ENCODE data around the gene TNFRSF12A. TPM values are rescaled to one million over a fixed set of nuclear protein-coding genes. Genes with fewer than 3 reads are reported as not detected.

Gene TNFRSF12A
- total RNA-seq, 1 donor from 2014 or later: 2.0 TPM

DNA sequence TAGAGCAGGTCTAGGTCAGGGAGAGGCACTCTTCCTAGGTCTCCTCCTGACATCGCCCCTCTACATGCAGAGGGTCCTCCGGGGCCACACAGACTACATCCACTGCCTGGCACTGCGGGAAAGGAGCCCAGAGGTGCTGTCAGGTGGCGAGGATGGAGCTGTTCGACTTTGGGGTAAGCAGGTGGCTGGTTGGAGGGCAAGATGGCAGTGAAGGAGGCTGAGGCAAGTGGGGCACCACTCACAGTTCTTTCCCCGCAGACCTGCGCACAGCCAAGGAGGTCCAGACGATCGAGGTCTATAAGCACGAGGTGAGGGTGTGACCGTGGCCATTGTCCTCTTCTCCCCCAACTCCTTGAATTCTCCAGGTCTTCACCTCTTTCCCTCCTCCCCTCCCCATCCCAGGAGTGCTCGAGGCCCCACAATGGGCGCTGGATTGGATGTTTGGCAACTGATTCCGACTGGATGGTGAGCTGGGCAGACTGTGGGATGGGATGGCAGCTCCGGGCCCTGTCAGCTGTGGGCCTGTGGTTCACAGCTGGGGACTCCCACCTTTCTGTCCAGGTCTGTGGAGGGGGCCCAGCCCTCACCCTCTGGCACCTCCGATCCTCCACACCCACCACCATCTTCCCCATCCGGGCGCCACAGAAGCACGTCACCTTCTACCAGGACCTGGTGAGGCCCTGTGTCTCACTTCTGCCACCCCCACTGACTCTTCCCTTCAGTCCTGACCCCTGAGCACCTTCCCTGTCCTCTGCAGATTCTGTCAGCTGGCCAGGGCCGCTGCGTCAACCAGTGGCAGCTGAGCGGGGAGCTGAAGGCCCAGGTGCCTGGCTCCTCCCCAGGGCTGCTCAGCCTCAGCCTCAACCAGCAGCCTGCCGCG is 6.7 kb downstream of the TNFRSF12A start:
- DNase-seq: no peak

DNA sequence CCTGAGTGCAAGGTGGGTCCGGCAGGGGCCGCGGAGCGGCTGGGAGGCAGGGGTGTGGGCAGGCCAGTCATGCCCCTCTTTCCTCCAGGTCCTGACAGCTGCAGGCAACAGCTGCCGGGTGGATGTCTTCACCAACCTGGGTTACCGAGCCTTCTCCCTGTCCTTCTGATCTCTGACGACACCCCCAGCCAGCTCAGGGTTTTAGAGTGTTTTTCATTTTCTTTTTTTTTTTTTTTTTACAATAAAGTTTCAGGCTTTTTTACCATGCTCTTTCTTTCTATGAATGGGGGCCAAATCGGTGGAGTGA is 7.3 kb downstream of the TNFRSF12A start:
- no peak for DNase-seq

DNA sequence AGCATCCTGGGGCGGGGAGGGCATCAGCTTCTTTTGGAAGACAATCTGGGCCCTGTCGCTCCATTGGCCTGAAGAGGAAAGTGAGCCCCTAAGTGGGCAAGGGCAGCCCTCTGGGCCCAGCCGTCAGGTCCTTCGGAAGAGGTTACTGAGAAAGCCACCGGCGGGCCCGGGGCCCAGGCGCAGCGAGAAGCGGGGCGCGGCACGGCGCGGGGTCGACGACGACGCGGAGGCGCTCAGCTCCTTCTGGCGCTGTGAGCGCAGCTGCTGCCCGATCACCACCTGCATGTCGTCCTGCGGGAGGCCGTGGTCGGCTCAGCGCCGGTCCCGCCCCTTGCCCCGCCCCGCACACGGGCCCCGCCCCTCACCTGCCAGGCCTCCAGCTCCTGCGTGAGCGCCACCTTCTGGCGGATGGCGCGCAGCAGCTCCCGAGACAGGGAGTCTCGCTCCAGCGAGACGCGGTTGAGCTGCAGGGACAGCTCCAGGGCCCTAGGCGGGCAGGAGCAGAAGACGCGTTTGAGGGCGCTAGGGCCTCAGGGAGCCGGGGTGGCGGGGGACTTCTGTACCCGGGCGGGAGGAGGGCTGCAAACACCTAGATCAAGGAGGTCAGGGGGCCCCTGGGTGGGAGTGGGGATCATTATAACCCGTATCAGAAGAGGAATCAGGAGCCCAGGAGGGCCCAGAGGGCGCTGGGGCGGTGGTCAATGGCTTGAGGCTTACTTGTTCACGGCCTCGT is 8.0 kb downstream of the TNFRSF12A start:
- DNase-seq: peak; percentile 77

DNA sequence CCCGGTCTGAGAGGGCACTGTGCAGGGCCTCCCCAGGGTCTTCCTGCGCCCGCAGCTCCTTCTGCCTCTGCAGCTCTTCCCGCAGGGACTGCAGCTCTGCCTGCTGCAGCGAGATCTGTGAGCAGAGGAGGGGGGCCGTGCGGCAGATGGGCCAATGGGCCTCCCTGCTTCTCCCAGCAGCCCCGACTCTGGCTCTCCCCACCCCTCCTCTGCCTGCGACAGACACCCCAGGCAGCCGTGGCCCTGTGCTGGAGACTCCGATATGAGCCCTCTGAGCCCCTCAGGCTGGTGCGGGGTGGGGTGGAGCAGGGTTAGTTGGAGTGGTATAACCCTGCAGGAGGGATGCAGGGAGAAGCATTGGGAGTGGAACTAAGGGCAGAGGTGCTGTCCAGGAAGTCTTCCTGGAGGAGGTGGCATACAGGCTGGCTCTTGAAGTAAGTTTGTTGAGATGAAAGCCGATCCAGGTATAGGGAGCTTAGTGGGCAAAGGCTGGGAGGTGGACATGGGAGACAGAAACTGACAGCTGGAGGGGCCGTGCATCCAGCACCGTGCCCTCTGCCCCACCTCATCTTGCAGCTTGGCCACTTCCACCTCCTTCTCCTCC is 8.7 kb downstream of the TNFRSF12A start:
- DNase-seq: no peak

DNA sequence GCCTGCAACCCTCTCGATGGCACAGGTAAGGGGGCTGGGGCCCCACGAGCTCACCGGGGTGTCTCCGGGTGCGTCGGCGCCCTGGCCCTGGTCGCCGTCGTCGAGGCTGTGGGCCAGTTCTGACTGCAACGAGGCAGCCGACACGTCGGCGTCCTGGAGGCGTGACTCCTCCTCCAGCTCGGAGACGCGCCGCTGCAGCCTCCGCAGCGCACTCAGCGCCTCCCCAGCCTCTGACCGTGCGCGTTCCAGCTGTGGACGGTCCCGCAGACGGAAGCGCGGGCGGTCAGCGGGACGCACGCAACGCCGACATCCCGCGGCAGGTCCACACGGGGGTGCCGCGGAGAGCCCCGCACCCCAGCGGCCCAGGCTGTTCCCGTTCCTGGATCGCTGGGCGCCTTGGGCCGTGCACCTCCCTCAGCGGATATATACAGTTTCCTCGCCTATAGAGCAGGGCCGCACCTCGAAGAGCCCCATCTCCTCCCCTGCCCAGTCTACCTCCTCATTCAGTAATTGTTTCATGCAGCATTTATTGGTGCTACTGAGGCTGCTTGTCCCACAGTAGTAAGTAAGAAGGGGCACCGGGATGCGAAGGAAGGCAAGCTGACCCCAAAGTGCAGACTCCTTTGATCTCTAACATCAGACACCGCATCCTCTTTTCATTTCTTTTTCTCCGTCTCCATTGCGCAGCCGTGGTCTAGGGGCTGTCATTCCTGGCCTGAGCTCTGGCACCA is 9.5 kb downstream of the TNFRSF12A start:
- no peak for DNase-seq

DNA sequence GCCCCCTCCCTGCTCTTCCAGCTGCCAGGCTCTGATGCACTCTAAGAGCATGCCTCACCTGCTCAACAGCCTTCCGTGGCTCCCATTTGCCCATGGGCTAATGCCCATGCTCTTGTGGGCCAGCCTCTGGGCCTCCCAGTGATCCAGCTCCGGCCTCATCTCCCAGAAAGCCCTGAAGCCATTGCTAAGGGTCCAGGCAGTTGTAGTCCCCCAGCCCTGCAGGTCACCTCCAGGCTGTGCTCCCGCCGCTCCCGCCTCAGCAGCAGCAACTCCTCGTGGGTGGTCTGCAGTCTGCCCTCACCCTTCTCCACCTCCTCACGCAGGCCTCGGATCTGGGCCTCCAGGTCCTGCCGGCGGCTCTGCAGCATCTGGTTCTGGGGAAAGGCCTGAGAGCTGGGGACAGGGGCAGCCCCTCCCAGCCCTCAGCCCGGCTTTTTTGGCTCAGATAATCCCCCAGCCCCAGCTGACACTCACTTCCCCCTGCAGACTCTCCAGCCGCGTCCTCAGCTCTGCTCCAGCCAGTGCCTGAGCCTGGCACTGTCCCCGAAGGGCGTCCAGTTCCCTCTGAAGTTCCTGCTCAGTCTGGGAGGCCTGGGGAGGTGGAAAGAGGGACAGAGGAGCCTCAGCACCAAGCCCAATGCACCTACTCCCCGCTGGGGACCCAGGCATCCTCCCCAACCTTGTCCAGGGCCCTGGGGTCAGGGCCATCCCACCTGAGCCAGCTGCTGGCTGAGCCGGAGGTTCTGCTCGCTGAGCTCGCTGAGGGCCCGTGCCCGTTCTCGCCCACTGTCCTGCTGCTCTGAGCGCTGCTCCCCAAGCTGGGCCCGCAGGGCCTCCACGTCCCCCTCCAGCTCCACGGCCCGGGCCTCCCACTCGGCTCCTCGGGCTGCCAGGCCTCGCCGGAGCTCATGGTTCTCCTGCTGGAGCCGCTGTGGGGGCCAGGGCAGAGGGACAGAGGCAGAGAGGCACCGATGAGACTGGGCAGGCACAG is 10.3 kb downstream of the TNFRSF12A start:
- DNase-seq: no peak

DNA sequence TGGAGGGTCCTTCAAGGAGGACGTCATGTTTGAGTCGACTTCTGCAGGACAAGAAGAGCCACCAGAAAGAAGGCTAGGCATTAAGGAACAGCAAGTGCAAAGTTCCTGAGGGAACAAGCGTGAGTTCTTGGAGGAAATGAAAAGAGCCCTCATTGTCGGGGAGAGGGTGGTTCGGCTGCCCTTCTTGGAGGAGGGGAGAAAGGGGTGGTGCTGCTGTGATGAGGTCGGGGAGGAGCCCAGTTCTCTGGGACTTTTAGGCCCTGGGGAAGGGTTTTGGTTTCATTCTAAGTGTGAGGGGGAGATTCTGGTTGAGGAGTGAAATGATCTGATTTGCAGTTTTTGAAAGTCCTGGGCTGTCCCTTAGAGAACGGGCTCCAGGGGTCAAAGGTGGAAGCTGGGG is 12.5 kb downstream of the TNFRSF12A start:
- no peak for DNase-seq

DNA sequence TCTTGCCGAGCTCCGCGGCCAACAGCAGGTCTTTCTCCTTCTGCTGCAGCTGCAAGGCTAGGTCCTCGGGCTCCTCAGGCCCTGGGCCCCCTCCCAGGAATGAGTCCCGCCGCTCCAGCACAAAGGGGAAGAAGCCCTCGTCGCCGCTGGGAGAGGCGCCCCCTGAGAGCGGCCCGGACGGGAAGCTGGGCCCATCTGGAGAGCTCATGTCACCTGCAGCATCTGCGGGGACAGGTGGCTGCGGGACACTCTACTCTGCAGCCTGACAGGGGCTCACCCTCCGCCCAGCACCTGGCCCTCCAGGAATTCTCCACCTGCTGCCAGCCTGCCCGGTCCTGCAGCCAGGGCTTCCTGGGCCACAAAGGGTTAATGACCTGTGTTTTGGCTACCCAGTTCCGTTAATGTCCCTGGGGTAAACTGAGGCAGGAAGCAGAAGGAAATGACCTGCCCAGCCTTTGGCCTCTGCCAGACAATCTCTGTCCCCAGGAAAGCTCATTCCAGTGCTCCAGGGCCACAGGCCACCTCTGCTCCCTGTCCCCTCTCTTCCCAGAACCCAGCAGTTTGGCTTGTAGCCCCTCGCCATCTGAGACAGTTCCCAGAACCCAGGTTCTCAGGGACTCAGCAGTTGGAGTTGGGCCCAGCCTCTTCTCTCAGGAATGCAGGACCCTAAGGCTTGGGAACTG is 15.3 kb downstream of the TNFRSF12A start:
- DNase-seq: no peak

DNA sequence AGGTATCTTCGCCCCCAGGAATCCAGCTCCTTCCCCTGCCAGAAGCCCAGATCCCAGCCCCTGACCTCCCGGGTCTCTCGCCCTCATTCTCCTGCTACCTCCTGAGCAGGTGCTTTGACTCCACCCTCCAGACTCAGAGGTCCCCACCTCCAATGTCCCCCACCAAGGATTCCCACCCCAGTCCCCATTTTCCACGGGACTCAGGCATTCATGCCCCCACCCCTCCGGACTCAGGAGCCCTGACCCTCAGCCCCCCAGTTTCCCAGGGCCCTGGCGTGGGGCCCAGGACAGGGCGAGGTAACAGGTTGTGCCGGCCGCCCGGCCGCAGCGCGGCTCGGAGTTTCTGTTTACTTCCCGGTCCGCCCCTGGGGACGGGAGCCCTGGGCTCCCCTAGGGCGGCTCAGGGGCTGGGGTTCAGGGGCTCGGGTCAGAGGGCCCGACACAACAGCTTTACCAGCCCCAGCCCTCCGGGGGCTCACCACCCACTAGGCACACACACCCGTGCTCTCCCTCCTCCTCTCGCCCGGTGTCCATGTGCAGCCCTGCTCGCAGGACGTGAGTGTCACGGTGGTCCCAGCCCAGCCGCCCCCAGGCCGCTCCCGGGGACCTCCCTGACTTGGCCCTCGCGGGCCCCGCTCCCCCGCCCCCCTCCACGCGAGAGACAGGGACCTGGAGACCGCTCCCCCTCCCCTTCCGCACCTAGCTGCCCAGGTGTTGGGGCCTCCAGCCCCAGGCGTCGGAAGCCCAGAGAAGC is 16.0 kb downstream of the TNFRSF12A start:
- no peak for DNase-seq

DNA sequence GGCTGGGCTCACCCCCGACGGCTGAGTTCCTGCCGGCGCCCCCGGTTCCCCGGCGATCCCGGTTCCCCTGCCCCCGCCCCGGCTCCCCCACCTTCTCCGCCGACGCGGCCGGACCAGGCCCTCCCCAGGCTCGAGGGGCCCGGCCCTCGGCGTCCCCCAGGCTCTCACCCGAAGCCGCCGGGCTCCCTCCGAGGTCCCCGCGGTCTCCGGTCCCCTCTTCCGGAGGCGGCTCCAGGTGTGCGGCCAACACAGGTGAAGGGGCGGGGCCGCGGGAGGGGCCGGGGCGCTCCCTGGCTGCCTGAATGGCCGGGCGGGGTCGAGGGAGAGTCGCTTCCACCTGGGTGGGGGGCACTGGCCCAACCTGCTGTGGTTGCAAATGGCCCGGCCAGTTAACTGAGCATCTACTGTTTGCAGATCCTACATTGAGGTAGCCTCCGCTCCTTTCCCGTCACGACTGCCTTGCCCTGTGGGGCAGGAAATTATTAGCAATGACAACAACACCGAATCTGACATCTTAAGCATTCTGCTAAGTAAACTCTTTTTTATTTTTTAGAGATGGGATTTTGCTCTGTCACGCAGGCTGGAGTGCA is 16.7 kb downstream of the TNFRSF12A start, which contains the start of gene BICDL2:
Gene BICDL2, minus strand, starts transcription at position 219 of the 590 bp plus-strand sequence. CDS start 1,448 bp downstream, outside the sequence.
- no peak for DNase-seq

DNA sequence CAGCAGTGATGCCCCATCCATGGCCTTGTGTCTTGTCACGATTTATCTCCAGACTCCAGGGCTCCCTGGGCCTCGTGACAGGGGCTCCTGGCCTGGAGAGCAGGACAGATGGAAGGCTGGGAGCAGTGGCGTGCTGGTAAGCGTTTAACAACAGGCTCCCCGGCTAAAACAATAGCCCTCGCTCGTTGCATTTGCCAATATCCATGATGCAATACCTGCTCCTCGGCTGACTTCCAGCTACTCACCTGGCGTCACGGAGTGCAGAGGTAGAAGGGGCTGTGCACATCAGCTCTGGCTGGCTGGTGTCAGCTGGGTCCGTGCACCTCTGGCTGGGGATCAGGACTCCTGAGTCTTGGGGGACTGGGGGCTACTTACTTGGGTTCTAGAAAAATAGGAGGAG is 18.1 kb downstream of the TNFRSF12A start:
- DNase-seq: no peak

DNA sequence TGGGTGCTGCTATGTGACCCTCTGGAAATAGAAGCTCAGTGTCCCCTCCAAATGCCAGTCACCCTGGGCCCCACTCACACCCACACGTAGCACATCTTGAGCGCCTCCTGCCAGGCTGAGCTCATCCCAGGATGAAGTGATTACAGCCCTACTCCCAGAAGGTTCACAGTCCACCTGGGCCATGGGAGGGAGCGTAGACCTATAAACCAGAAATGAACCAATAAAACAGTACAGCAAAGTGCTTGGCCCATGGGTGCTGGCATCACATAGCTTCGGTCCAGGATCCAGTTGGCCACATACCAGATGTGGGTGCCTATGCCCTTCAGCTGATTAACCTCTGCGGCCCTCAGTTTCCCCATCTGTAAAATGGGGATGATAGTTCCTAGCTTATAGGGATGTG is 18.7 kb downstream of the TNFRSF12A start:
- DNase-seq: no peak

DNA sequence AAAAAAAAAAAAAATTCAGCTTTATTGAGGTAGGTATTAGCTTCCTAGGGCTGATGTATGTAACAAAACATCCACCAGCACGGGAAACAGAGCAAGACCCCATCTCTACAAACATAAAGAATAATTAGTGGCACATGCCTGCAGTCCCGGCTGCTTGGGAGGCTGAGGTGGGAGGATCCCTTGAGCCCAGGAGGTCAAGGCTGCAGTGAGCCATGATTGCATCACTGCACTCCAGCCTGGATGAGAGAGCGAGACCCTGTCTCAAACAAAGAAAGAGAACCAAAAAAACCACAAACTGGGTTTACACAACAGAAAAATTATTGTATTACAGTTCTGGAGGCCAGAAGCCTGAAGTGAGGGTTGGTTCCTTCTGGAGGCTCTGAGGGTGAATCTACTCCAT is 22.2 kb downstream of the TNFRSF12A start:
- DNase-seq: no peak

DNA sequence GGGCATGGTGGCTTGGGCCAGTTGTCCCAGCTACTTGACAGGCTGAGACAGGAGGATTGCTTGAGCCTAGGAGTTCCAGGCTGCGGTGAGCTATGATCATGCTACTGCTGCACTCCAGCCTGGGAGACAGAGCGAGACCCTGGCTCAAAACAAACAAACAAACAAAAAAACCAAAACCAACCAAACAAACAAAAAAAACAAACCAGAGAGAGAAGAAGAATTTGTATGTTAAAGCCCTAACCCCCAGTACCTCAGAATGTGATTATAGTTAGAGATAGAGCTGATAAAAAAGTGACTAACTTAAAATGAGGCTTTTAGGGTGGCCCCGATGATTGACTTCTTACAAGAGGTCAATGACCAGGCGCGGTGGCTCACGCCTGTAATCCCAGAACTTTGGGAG is 24.5 kb downstream of the TNFRSF12A start:
- DNase-seq: no peak

DNA sequence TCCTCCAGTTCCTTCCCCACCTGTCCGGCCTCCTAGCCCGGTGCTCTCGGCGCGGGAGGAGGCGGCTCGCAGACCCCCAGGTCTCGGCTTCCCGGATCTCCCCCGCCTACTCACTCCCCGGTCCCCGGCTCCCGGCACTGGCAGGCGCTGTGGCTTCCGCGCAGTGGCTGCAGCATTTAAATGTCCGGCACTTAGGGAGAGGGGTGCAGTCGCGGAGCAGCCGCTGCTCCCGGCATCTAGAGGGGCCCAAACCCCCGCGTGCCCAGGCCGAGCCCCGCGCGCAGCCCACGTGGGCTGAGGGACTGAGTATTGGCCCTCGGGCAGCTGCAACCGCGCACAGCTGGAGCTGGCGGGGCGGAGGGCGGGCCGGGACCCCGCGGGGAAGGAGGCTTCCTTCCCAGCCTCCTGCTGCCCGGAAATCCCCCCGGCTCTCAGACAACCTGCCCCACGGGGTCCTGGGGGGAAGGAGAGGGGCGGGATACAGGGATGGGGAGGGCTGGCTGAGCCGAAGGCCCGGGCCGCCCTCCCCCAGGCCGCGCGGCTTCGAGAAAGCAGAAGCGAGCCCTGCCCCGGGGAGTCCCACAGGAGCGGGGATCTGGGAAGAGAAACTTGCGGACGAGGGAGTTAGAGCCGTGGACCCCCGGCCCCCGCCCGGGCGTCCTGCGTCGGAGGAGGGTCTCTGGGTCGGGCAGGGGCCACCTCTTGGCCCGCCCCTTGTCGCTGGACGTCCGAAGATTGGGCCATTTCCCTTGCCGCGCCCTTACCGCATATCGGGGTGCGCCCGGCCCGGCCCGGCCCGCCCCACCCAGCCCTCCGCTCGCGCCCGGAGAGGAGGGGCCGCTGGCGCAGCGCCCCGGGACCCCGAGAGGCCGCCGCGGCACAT is 25.8 kb downstream of the TNFRSF12A start, which contains the start of gene MMP25:
Gene MMP25, plus strand, starts transcription at position 804 of the 883 bp plus-strand sequence. CDS start 357 bp downstream, outside the sequence.
- DNase-seq: no peak

DNA sequence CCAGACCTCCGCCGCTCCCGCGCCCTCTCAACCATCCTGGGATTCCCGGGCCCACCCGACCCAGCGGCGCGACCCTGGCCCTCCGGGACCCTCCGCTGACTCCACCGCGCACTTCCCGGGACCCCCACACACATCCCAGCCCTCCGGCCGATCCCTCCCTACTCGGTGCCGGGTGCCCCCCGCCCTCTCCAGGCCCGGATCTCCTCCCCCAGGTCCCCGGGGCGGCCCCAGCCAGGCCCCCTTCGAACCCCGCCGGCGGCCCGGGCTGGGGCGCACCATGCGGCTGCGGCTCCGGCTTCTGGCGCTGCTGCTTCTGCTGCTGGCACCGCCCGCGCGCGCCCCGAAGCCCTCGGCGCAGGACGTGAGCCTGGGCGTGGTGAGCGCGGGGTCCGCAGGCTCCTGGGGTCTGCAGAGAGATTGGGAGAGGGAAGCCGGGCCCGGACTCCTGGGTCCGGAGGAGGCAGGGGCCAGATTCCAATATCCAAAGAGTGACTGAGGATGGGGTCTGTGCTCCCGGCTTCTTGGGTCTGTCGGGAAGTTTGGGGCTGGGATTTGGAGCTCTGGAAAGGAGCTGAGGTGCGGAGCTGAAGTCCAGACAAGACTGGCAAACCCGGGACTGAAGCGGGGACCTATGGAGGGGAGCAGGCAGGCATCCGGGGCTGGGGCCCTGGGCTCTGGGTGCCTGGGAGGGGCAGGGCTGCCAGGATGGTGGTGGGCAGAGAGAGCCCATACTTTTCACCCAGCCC is 26.6 kb downstream of the TNFRSF12A start:
- DNase-seq: no peak

DNA sequence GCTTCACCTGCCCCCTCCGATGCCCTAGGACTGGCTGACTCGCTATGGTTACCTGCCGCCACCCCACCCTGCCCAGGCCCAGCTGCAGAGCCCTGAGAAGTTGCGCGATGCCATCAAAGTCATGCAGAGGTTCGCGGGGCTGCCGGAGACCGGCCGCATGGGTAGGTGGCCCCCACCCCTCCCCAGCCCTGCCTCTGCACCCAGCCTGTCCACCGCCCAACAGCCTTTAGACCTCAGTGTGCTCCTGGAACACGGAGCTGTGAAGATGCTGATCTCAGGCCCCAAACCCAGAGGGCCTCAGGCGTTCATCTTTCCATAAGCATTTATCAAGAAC is 27.2 kb downstream of the TNFRSF12A start:
- DNase-seq: no peak

Data from occipital lobe (tissue), 2 donors.